Activated T-helper 1 cell treated with anti-CD3 and anti-CD28 coated beads, Interleukin-12 subunit alpha, Interleukin-12 subunit beta, Interleukin-2, Interleukin-4 antibody, amounts not matched to agents 30 ng/mL and 10 ng/mL and 1 ng/mL, durations not matched to agents 14 hours and 24 hours and 36 hours (primary cell): ENCODE measurements around the gene NRXN2. TPM values are rescaled to one million over a fixed set of nuclear protein-coding genes. Genes with fewer than 3 reads are reported as not detected.
"Not testable (repeated sequence)": the region's sequence is repeated elsewhere in the genome, so short reads cannot be mapped to it uniquely, and the experiment has no call there.

ENCODE experiments used
- DNase-seq: peaks from one replicate; pipeline ENCODE4 v3.0.0; 2021; ENCODE audit warnings: low spot score
- H3K27ac Mint-ChIP-seq: one replicate; pipeline ENCODE4 v1.8.0; 2021; ENCODE audit warnings: mild to moderate bottlenecking, mixed read lengths
- H3K27me3 Mint-ChIP-seq: one replicate; pipeline ENCODE4 v1.8.0; 2022; ENCODE audit warnings: mild to moderate bottlenecking, moderate library complexity, mixed read lengths; ENCODE audit not compliant: insufficient read depth
- H3K36me3 Mint-ChIP-seq: one replicate; pipeline ENCODE4 v1.8.0; 2021; ENCODE audit warnings: low read depth, mixed read lengths
- H3K4me1 Mint-ChIP-seq: one replicate; pipeline ENCODE4 v1.8.0; 2021; ENCODE audit warnings: low read depth, mixed read lengths
- H3K4me3 Mint-ChIP-seq: one replicate; pipeline ENCODE4 v1.8.0; 2021; ENCODE audit warnings: mild to moderate bottlenecking, moderate library complexity, mixed read lengths
- H3K9me3 Mint-ChIP-seq: one replicate; pipeline ENCODE4 v1.8.0; 2021; ENCODE audit warnings: mixed read lengths
- intact Hi-C: fragments of 100-400 bp; cut with micrococcal nuclease; formaldehyde crosslinking; loops from one replicate; pipeline ENCODE4 v1.15.1; 2024
- total RNA-seq: library from RNA; stranded (reverse); gene quantifications from 2 replicates; pipeline ENCODE4 v1.2.3, GENCODE V29; 2022

The NRXN2 gene
- total RNA-seq, 1 donor from 2014 or later: 0.23 TPM

DNA sequence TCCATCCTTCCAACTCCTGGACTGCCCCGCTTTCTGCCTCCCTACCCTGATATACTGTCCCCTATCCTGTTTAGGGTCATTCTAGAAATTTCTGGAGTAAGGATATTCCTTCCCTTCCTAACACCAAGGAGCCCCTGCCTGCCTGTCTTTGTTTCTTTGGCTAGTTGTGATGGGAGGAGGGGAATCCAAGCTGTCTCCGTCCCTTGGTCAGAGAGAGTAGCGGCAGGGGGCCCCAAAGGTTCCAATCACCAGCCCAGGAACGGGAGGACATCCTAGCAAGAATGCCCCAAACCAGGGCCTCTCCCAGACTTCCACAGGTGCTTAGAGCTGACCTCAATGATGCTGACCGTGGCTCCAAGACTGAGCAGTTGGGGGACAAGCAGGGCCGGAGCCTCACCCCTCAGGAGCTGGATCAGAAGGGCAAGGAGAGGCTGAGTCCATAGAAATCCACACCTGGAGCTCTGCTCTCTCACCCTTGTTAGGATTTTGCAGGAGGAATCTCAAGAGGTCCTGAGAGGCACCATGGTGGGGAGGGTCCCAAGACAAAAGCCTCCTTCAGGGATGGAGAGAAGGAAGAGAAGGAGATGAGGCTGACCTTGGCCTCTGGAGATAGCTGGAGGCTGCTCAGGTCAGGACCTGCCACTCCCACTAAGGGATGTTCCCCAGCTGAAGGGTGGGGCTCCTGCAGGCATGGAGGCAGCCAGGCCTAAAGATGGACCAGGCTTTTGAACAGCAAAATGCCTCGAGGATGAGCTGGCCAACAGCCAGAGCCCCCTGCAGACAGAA, 118.3 kb downstream of the NRXN2 start:
- H3K4me3 Mint-ChIP-seq: no peak overlapping the region
- H3K36me3 Mint-ChIP-seq: no peaks in the 10 kb centered on the region
- no peaks in the 10 kb centered on the region for H3K4me1 Mint-ChIP-seq
- intact Hi-C loops: no loop called here
- no peak overlapping the region for H3K27ac Mint-ChIP-seq
- H3K9me3 Mint-ChIP-seq: no peaks in the 10 kb centered on the region
- H3K27me3 Mint-ChIP-seq: no peaks in the 10 kb centered on the region
- DNase-seq: no peak

GRCh38 chr11:64603411-64604110, 119.4 kb downstream of the NRXN2 start:
- Mint-ChIP-seq H3K36me3 (no peaks in the 10 kb centered on the region), H3K27ac (no peak overlapping the region), H3K4me3 (no peak overlapping the region), H3K9me3 (no peaks in the 10 kb centered on the region), H3K4me1 (no peaks in the 10 kb centered on the region), H3K27me3 (no peaks in the 10 kb centered on the region)
- intact Hi-C loops: no loop called here
- no peak for DNase-seq

GRCh38 chr11:64602466-64603070, 120.4 kb downstream of the NRXN2 start:
- no peak for DNase-seq
- Mint-ChIP-seq H3K27ac (no peak overlapping the region), H3K9me3 (no peaks in the 10 kb centered on the region), H3K36me3 (no peaks in the 10 kb centered on the region), H3K27me3 (no peaks in the 10 kb centered on the region), H3K4me3 (no peak overlapping the region), H3K4me1 (no peaks in the 10 kb centered on the region)
- intact Hi-C loops: no loop called here

DNA sequence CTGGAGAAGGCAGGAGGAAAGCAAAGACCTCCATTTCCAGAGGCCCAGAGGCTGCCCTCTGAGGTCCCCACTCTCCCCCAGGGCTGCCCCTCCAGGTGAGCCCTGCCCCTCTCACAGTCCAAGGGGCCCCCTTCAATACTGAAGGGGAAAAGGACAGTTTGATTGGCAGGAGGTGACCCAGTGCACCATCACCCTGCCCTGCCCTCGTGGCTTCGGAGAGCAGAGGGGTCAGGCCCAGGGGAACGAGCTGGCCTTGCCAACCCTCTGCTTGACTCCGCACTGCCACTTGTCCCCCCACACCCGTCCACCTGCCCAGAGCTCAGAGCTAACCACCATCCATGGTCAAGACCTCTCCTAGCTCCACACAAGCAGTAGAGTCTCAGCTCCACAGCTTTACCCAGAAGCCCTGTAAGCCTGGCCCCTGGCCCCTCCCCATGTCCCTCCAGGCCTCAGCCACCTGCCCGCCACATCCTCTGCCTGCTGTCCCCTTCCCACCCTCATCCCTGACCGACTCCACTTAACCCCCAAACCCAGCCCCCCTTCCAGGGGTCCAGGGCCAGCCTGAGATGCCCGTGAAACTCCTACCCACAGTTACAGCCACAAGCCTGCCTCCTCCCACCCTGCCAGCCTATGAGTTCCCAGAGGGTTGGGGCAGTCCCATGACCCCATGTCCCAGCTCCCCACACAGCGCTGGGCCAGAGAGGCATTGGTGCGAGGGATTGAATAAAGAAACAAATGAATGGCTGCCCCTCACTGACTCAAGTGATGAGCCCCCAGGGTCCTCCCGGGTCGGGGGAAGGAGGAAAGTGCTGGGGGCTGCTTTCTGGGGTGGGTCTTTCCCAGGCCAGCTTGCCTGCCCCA, 121.2 kb downstream of the NRXN2 start:
- Mint-ChIP-seq H3K36me3 (no peaks in the 10 kb centered on the region), H3K27me3 (no peaks in the 10 kb centered on the region), H3K27ac (no peak overlapping the region), H3K4me3 (no peak overlapping the region), H3K4me1 (no peaks in the 10 kb centered on the region), H3K9me3 (no peaks in the 10 kb centered on the region)
- no peak for DNase-seq
- intact Hi-C loops: no loop called here

DNA sequence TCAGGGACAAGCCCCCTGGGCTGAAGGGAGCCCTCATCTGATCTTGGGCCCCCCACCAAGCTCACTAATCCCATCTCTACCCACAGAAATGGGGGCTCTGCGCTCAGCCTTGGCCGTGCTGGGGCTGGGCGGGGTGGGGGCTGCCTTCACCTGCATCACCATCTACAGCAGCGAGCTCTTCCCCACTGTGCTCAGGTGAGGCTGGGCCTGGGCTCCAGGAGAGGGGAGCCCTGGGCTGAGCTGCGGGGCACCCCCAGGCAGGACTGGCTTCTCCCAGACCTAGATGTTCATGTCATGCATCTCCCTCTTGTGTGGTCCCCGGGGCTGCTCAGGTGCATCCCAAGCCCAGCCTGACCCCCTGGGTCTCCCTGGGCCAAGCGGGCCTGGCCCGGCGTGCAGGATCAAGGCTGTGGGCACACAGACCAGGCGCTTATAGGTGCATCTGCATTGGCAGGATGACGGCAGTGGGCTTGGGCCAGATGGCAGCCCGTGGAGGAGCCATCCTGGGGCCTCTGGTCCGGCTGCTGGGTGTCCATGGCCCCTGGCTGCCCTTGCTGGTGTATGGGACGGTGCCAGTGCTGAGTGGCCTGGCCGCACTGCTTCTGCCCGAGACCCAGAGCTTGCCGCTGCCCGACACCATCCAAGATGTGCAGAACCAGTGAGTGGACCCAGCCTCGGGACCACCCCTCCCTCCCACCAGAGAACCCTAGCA, 122.6 kb downstream of the NRXN2 start:
- Mint-ChIP-seq H3K27ac (no peak overlapping the region), H3K4me1 (no peaks in the 10 kb centered on the region)
- DNase-seq: no peak

DNA sequence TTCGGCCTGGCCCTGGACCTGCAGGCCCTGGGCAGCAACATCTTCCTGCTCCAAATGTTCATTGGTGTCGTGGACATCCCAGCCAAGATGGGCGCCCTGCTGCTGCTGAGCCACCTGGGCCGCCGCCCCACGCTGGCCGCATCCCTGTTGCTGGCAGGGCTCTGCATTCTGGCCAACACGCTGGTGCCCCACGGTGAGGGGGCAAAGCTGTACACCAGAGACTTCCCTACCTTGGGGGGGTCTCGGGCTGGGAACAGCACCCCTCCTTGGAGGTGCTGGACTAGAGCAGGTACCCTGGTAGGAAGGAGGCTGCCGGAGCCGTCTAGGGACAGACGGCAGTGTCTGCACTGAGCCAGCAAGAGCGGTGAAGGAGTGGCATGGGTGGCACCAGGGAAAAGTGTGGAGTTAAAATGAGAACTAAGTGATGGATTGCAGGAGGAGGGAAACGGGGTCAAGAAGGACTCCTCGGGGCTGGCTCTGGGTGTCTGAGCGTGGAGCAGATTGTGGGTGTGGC, 123.2 kb downstream of the NRXN2 start:
- Mint-ChIP-seq H3K4me3 (no peak overlapping the region), H3K9me3 (no peaks in the 10 kb centered on the region), H3K4me1 (no peaks in the 10 kb centered on the region), H3K36me3 (no peaks in the 10 kb centered on the region), H3K27ac (peak overlapping the region; percentile 44), H3K27me3 (no peaks in the 10 kb centered on the region)
- intact Hi-C loops: no loop called here
- no peak for DNase-seq

More for the DNA sequence above, 122.6 kb downstream of the NRXN2 start:
- H3K4me3 Mint-ChIP-seq: no peak overlapping the region
- H3K9me3 Mint-ChIP-seq: no peaks in the 10 kb centered on the region
- intact Hi-C loops: no loop called here
- H3K27me3 Mint-ChIP-seq: no peaks in the 10 kb centered on the region
- H3K36me3 Mint-ChIP-seq: no peaks in the 10 kb centered on the region

DNA sequence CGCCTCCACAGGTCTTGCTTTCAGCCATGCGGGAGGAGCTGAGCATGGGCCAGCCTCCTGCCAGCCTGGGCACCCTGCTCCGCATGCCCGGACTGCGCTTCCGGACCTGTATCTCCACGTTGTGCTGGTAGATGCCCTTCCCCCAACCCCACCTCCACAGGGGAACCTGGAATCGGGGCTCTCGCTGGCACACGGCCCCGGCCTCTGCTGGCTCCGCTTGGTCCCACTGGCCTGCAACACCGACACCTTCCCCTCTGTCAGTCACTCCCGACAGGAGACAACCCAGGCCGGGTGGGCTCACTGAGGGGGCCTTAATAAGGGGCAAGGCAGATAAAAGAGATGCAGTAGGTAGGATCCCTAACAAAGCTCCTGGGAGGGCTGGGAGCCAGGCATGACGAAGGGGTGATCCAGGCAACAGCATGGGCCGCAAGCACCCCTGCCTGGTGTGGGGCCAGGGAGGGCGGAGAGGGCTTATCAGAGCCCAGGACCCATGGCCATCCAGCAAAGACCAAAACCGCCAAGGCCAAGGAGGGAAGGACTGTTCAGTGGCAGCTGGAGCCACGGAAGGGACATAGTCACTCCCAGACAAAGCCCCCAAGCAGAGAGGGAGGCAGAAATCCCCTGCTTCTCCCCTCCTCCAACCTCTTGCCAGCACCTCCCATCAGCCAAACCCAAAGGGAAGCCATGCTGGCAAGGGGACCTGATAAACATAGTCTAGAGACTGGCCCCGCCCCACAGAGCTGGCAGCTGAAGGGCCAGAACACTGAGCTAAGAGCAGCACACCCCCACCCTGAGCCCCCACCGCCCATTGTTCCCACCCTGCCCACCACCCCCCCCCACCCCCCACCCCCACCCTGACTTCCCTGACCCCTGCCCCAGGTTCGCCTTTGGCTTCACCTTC, 124.0 kb downstream of the NRXN2 start:
- H3K36me3 Mint-ChIP-seq: no peaks in the 10 kb centered on the region
- H3K4me1 Mint-ChIP-seq: no peaks in the 10 kb centered on the region
- H3K27me3 Mint-ChIP-seq: no peaks in the 10 kb centered on the region
- no peaks in the 10 kb centered on the region for H3K9me3 Mint-ChIP-seq
- no peak overlapping the region for H3K27ac Mint-ChIP-seq
- no peak for DNase-seq
- intact Hi-C loops: no loop called here
- no peak overlapping the region for H3K4me3 Mint-ChIP-seq

DNA sequence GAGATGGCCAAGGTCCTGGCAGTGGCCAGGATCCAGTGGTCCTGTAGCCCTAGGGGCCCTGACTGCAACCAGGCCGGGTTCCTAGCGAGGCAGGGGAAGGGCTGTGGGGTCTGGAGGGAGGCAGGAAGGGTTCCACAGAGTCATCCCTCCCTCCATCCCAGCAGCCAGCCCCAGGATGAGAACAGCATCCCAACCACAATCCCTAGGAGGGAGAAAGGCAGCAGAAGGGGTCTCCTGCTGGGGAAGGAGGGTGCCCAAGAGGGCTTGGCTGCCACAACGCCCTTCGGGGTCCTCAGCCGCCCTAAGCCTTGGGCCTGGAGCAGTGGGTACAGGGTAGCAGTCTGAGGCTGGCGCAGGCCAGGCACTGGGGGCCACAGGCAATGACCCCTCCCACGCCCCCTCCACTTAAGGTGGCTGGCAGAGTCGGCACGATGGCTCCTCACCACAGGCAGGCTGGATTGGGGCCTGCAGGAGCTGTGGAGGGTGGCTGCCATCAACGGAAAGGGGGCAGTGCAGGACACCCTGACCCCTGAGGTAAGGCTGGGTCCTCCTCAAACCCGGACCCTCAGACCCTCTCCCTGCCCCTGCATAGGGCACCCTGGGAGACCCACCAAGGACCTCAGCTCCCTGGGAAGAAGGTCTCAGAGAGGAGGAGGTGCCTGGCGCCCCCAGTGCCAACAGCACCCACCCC, 124.7 kb downstream of the NRXN2 start:
- Mint-ChIP-seq H3K4me3 (no peak overlapping the region), H3K36me3 (no peaks in the 10 kb centered on the region), H3K27ac (no peak overlapping the region), H3K4me1 (no peaks in the 10 kb centered on the region), H3K9me3 (no peaks in the 10 kb centered on the region), H3K27me3 (no peaks in the 10 kb centered on the region)
- DNase-seq: no peak
- intact Hi-C loops: no loop called here

DNA sequence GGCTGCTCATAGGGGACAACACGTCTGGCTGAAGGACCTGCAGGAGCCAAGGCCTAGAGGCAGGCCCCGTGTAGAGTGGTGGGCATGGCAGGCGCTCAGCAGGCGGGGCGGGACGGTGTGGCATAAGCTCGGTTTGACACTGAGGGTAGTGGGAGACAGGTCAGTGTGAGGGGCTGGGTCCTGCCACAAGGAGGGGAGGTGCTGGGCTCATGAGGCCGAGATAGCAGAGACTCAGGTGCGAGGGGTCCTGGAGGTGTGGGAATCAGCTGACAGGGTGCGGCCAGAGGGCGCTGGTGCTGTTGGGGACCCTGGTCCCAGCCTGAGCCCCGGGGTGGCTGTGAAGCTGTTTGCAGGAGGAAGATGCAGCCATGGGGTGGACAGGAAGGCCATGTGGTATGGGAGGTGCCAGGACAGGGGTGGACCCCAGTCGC, 125.3 kb downstream of the NRXN2 start:
- no peaks in the 10 kb centered on the region for H3K36me3 Mint-ChIP-seq
- intact Hi-C loops: no loop called here
- H3K4me3 Mint-ChIP-seq: no peak overlapping the region
- no peaks in the 10 kb centered on the region for H3K27me3 Mint-ChIP-seq
- no peak for DNase-seq
- H3K27ac Mint-ChIP-seq: no peak overlapping the region
- H3K9me3 Mint-ChIP-seq: no peaks in the 10 kb centered on the region
- no peaks in the 10 kb centered on the region for H3K4me1 Mint-ChIP-seq

DNA sequence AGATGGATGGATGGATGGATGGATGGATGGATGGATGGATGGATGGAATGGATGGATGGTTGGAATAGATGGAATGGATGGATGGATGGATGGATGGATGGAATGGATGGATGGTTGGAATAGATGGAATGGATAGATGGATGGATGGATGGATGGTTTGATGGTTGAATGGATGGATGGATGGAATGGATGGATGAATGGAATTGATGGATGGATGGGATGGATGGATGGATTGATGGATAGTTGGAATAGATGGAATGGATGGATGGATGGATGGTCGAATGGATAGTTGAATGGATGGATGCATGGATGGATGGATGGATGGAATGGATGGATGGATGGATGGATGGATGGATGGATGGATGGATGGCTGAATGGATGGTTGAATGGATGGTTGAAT, 127.1 kb downstream of the NRXN2 start:
- H3K27me3 Mint-ChIP-seq, intact Hi-C loops, H3K36me3 Mint-ChIP-seq, H3K4me1 Mint-ChIP-seq, H3K27ac Mint-ChIP-seq, H3K4me3 Mint-ChIP-seq, DNase-seq, H3K9me3 Mint-ChIP-seq: not testable (repeated sequence)
